Astrocyte (in vitro differentiated cells and primary cell): Measurements from ENCODE around the gene PARK7.

ENCODE experiments used
- EZH2 ChIP-seq: IDR thresholded peaks from 2 replicates; pipeline ENCODE4 v1.6.1; 2012; ENCODE audit warnings: mild to moderate bottlenecking, low read length, inconsistent platforms; ENCODE audit not compliant: insufficient read depth
- TF ChIP-seq, protein P1 (sequence below): IDR thresholded peaks from 2 replicates; pipeline ENCODE4 v1.5.1; 2011; ENCODE audit warnings: low read depth, mild to moderate bottlenecking, inconsistent platforms, low read length, moderate library complexity; ENCODE audit not compliant: insufficient read depth

DNA sequence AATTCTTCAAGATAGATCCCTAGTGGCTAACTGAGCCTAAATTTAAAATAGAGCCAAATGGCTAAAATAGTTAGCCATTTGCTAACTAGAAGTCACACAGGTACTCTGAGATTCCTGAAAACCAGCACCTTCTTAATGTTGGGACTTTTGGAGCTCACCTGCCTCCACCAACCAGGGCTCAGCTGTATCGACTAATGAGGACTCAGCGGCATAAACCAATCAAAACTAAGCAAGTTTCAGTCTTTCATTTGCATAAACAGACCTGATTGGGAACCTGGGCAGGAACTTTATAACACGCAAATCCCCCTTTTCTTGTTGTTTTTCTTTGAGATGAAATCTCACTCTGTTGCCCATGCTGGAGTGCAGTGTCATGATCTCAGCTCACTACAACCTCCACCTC lies 49.4 kb upstream of the PARK7 start:
- TF ChIP-seq, protein P1, sequence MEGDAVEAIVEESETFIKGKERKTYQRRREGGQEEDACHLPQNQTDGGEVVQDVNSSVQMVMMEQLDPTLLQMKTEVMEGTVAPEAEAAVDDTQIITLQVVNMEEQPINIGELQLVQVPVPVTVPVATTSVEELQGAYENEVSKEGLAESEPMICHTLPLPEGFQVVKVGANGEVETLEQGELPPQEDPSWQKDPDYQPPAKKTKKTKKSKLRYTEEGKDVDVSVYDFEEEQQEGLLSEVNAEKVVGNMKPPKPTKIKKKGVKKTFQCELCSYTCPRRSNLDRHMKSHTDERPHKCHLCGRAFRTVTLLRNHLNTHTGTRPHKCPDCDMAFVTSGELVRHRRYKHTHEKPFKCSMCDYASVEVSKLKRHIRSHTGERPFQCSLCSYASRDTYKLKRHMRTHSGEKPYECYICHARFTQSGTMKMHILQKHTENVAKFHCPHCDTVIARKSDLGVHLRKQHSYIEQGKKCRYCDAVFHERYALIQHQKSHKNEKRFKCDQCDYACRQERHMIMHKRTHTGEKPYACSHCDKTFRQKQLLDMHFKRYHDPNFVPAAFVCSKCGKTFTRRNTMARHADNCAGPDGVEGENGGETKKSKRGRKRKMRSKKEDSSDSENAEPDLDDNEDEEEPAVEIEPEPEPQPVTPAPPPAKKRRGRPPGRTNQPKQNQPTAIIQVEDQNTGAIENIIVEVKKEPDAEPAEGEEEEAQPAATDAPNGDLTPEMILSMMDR = no peak
- TF ChIP-seq EZH2 = no peak
